UCSD-AML1 (cell line): ENCODE results near the gene RPUSD4.

ENCODE experiments used
- DNase-seq: peaks from one replicate; lab custom pipeline; 2025; ENCODE audit not compliant: unreplicated experiment; lab: John Stamatoyannopoulos, UW

Gene RPUSD4

GRCh38 chr11:126185259-126186024 lies 26.0 kb downstream of the RPUSD4 start:
- DNase-seq, result no peak

- DNase-seq, result no peak
Measured at GRCh38 chr11:126182787-126183445, 28.5 kb downstream of the RPUSD4 start.

- peak; percentile 48 for DNase-seq
Measured at GRCh38 chr11:126181939-126182730, 29.3 kb downstream of the RPUSD4 start.

GRCh38 chr11:126176853-126177470 lies 34.5 kb downstream of the RPUSD4 start:
- no peak for DNase-seq

GRCh38 chr11:126175393-126175792 lies 36.1 kb downstream of the RPUSD4 start:
- DNase-seq, result no peak

- DNase-seq, result no peak
Measured at GRCh38 chr11:126174816-126175215, 36.6 kb downstream of the RPUSD4 start.

GRCh38 chr11:126173257-126173656 lies 38.2 kb downstream of the RPUSD4 start:
- no peak for DNase-seq

GRCh38 chr11:126172596-126173038 lies 38.8 kb downstream of the RPUSD4 start:
- DNase-seq, result peak; percentile 60

GRCh38 chr11:126169291-126169690 lies 42.2 kb downstream of the RPUSD4 start:
- no peak for DNase-seq

- no peak for DNase-seq
Measured at GRCh38 chr11:126167488-126167887, 44.0 kb downstream of the RPUSD4 start.

GRCh38 chr11:126166413-126166812 lies 45.0 kb downstream of the RPUSD4 start:
- DNase-seq, result no peak

GRCh38 chr11:126165757-126166156 lies 45.7 kb downstream of the RPUSD4 start:
- no peak for DNase-seq

- no peak for DNase-seq
Measured at GRCh38 chr11:126165311-126165720, 46.1 kb downstream of the RPUSD4 start.

- DNase-seq, result no peak
Measured at GRCh38 chr11:126164781-126165180, 46.7 kb downstream of the RPUSD4 start.

GRCh38 chr11:126163779-126164178 lies 47.7 kb downstream of the RPUSD4 start:
- no peak for DNase-seq

- DNase-seq, result no peak
Measured at GRCh38 chr11:126163074-126163700, 48.3 kb downstream of the RPUSD4 start.

GRCh38 chr11:126162306-126163030 lies 49.0 kb downstream of the RPUSD4 start:
- no peak for DNase-seq

GRCh38 chr11:126161023-126161391 lies 50.4 kb downstream of the RPUSD4 start:
- no peak for DNase-seq

- no peak for DNase-seq
Measured at GRCh38 chr11:126160345-126161022, 51.0 kb downstream of the RPUSD4 start.
